ENCODE measurements around the gene TSHR. TPM values are rescaled to one million over a fixed set of nuclear protein-coding genes. Genes with fewer than 3 reads are reported as not detected.

Gene TSHR
- total and polyA plus RNA-seq, 2 of the 13 experiments (the other 11 are each of a cell fraction or from before 2014, with no cell fraction given): not detected

DNA sequence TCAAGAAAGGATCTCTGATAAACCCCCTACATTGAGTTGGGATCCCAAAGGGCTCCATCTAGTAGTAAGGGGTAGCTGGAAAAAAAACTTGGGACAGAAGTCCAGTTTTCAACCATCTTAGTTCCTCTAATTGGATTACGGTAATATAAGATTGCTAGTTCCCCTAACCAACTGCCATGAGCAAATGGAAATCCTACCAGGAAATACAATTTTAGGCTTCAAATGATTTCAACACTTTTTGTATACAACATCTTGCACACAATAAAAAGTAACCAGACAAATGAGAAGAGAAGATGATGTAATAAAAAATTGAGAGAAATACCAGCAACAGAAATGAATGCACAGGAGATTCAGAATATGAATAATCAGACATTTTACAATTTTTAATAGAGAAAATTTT, 73.0 kb downstream of the TSHR start (continued):
- no peak for TF ChIP-seq ZNF282 (IDR thresholded peaks at IDR 0.05; ENCODE audit: partially characterized antibody)
- no peak for TF ChIP-seq ZNF850 (CRISPR knock-in tag; conservative IDR thresholded peaks at IDR 0.05)
- TF ChIP-seq RFX3 (CRISPR knock-in tag; IDR thresholded peaks at IDR 0.05): no peak
- no peak for TF ChIP-seq ZNF530 (CRISPR knock-in tag; IDR thresholded peaks at IDR 0.05; ENCODE audit: low read depth)
- no peak for TF ChIP-seq DMAP1 (CRISPR knock-in tag; IDR thresholded peaks at IDR 0.05)

DNA sequence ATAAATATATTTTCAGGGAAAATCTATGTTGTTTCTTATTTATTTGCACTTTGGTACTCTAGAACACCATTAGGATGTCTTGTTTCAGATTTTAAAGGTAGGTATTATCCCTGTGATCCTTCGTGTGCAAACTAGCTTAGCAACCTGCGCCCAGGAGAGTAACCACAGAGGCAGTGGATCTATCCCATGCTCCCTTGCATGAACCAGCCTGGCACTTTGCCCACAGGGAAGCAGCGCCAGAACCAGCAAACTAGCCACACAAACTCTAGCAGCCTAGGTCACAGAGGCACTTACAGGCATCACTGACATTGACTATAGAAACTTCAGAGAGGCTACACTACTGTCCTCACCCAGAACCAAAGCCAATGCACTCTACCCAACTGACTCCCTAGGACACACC, 76.1 kb downstream of the TSHR start:
- FAIRE-seq: no peak
- Histone ChIP-seq H3K4me1 (ENCODE audit: insufficient read depth, low read length) (no peaks in the 10 kb centered on the region), H3K27me3 (ENCODE audit: control insufficient read depth in 1 of 2, insufficient read depth in 2 of 2, low read length in 2 of 2) (no peaks in the 10 kb centered on the region; a peak in 1 of 5 replicates), H3K4me3 (replicated peaks in 1 of 3; ENCODE audit: insufficient read depth in 1 of 3, low read depth in 2 of 3, low read length in 3 of 3) (no peak overlapping the region), H3K79me2 (ENCODE audit: insufficient read depth, low read length) (no peaks in the 10 kb centered on the region), H4K20me1 (ENCODE audit: insufficient read depth, low read length) (no peaks in the 10 kb centered on the region), H3K4me2 (ENCODE audit: low read depth, low read length) (no peak overlapping the region), H3K9me3 (ENCODE audit: low read length) (0 out of 2 replicates have a peak, but pooled peaks cover 5% of the 10 kb centered on the region), H3K9ac (ENCODE audit: insufficient read depth, low read depth, low read length) (no peak overlapping the region), H2AFZ (ENCODE audit: low read length) (no peak overlapping the region), H3K27ac (ENCODE audit: extremely low read length, insufficient read depth, low read length) (no peak overlapping the region), H3K36me3 (replicated peaks in 1 of 2; ENCODE audit: control insufficient read depth in 1 of 2, insufficient read depth in 2 of 2, low read length in 2 of 2) (no peaks in the 10 kb centered on the region)
- WGBS (ENCODE audit: low lambda C conversion rate): 0% methylated on average over 3 of the region's 3 CpGs
- ChIA-PET CTCF (ENCODE audit: low intra/inter-chr PET ratio, low total read pairs) (no interaction called here), POLR2A (no interaction called here)
- in situ Hi-C loops (cut with HindIII; ENCODE audit: extremely low pct_ligation_motif_present, low pct_unique_long_range_greater_than_20kb) (no loop called here), intact Hi-C loops (cut with micrococcal nuclease; ENCODE audit: unreplicated experiment) (no loop called here)
- BruUV-seq (replicated peaks): no TSS peak
- no peak for DNase-seq (ENCODE audit: low spot score)
- no peak for ATAC-seq
- TF ChIP-seq ZNF703 (CRISPR knock-in tag; IDR thresholded peaks at IDR 0.05; ENCODE audit: borderline replicate concordance): no peak
- TF ChIP-seq ELF3 (CRISPR knock-in tag; IDR thresholded peaks at IDR 0.05): no peak
- TF ChIP-seq, protein P1, sequence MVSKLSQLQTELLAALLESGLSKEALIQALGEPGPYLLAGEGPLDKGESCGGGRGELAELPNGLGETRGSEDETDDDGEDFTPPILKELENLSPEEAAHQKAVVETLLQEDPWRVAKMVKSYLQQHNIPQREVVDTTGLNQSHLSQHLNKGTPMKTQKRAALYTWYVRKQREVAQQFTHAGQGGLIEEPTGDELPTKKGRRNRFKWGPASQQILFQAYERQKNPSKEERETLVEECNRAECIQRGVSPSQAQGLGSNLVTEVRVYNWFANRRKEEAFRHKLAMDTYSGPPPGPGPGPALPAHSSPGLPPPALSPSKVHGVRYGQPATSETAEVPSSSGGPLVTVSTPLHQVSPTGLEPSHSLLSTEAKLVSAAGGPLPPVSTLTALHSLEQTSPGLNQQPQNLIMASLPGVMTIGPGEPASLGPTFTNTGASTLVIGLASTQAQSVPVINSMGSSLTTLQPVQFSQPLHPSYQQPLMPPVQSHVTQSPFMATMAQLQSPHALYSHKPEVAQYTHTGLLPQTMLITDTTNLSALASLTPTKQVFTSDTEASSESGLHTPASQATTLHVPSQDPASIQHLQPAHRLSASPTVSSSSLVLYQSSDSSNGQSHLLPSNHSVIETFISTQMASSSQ (IDR thresholded peaks at IDR 0.05; ENCODE audit: low read depth): no peak
- TF ChIP-seq, protein P1 (CRISPR knock-in tag; IDR thresholded peaks at IDR 0.05; ENCODE audit: borderline replicate concordance): no peak
- TF ChIP-seq ZNF616 (CRISPR knock-in tag; IDR thresholded peaks at IDR 0.05; ENCODE audit: low read depth): no peak
- TF ChIP-seq ZNF44 (CRISPR knock-in tag; IDR thresholded peaks at IDR 0.05): no peak
- TF ChIP-seq, protein P2, sequence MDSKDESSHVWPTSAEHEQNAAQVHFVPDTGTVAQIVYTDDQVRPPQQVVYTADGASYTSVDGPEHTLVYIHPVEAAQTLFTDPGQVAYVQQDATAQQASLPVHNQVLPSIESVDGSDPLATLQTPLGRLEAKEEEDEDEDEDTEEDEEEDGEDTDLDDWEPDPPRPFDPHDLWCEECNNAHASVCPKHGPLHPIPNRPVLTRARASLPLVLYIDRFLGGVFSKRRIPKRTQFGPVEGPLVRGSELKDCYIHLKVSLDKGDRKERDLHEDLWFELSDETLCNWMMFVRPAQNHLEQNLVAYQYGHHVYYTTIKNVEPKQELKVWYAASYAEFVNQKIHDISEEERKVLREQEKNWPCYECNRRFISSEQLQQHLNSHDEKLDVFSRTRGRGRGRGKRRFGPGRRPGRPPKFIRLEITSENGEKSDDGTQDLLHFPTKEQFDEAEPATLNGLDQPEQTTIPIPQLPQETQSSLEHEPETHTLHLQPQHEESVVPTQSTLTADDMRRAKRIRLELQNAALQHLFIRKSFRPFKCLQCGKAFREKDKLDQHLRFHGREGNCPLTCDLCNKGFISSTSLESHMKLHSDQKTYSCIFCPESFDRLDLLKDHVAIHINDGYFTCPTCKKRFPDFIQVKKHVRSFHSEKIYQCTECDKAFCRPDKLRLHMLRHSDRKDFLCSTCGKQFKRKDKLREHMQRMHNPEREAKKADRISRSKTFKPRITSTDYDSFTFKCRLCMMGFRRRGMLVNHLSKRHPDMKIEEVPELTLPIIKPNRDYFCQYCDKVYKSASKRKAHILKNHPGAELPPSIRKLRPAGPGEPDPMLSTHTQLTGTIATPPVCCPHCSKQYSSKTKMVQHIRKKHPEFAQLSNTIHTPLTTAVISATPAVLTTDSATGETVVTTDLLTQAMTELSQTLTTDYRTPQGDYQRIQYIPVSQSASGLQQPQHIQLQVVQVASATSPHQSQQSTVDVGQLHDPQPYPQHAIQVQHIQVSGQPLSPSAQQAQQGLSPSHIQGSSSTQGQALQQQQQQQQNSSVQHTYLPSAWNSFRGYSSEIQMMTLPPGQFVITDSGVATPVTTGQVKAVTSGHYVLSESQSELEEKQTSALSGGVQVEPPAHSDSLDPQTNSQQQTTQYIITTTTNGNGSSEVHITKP (CRISPR knock-in tag; IDR thresholded peaks at IDR 0.05; ENCODE audit: low read depth): no peak

All from HepG2 (cell line).